ENCODE data around the gene C16orf74. TPM values are rescaled to one million over a fixed set of nuclear protein-coding genes. Genes with fewer than 3 reads are reported as not detected.
A peak's percentile ranks its signal among the peaks of the same experiment; 100 is the strongest.

C16orf74 gene
- total RNA-seq, 2 experiments from 2014 or later, result 2.1 to 2.9 TPM

DNA sequence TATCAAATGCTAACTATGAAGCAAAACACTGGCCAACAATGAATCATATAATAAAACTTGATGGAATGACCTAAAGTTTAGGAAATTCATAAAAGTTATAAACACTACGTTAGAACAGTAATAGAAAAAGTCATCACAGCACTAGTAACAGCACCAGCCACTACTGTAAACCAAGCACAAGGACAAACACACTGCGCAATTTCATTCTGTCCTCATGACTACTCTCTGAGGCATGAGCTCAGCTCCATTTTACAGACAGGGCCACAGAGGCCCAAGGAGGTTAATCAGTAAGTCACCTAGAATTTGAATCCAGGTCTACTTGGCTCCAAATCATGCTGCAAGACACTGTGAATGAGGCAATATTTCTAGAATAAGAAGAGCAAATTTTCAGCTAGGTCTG lies 35.0 kb upstream of the C16orf74 start:
- POLR2A ChIA-PET, result no interaction called here

DNA sequence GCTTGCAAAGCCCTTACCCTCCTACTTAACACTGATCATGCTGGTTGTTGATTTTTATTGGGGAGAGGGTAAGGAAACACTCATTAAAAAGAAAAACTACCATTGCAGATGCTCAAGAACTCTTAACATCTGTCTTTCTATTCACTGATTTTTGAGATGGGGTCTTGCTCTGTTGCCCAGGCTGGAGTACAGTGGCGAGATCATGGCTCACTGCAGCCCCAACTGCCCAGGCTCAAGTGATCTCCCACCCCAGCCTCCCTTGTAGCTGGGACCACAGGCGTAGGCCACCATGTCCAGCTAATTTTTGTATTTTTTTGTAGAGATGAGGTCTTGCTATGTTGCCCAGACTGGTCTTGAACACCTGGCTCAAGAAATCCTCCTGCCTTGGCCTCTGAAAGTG lies 33.9 kb upstream of the C16orf74 start:
- DNase-seq, result no peak
- POLR2A ChIA-PET, result no interaction called here
- peaks cover 73% of the 10 kb centered on the region for H3K36me3 ChIP-seq (ENCODE audit: insufficient read depth, low read length)

More for the DNA sequence above, 35.0 kb upstream of the C16orf74 start:
- no peak for DNase-seq
- H3K4me3 ChIP-seq (ENCODE audit: low read length), result no peak overlapping the region
- CTCF ChIA-PET, result no interaction called here
- no peaks in the 10 kb centered on the region for H3K27me3 ChIP-seq (ENCODE audit: control insufficient read depth in 1 of 2, insufficient read depth in 2 of 2, low read length in 2 of 2)
- no peaks in the 10 kb centered on the region for H3K27me3 Mint-ChIP-seq
- H3K36me3 Mint-ChIP-seq (ENCODE audit: low read depth), result peaks cover 76% of the 10 kb centered on the region
- no peak overlapping the region for H3K27ac ChIP-seq (ENCODE audit: low read depth in 1 of 2, low read length in 2 of 2)
- H3K36me3 ChIP-seq (ENCODE audit: insufficient read depth, low read length), result peaks cover 62% of the 10 kb centered on the region
- no peak overlapping the region for H3K4me3 Mint-ChIP-seq
- no peak for ATAC-seq (ENCODE audit: poor library complexity)
- H3K4me1 Mint-ChIP-seq (ENCODE audit: low read depth), result peaks cover 29% of the 10 kb centered on the region
- H3K9me3 Mint-ChIP-seq, result no peaks in the 10 kb centered on the region
- no peaks in the 10 kb centered on the region for H3K9me3 ChIP-seq (ENCODE audit: control insufficient read depth in 1 of 2, insufficient read depth in 1 of 2, low read length in 2 of 2)
- no peak overlapping the region for H3K27ac Mint-ChIP-seq
- intact Hi-C loops (cut with DNase I, micrococcal nuclease), result no loop called here
- peaks cover 3% of the 10 kb centered on the region for H3K4me1 ChIP-seq (ENCODE audit: insufficient read depth, low read length)
- TF ChIP-seq, protein P1, sequence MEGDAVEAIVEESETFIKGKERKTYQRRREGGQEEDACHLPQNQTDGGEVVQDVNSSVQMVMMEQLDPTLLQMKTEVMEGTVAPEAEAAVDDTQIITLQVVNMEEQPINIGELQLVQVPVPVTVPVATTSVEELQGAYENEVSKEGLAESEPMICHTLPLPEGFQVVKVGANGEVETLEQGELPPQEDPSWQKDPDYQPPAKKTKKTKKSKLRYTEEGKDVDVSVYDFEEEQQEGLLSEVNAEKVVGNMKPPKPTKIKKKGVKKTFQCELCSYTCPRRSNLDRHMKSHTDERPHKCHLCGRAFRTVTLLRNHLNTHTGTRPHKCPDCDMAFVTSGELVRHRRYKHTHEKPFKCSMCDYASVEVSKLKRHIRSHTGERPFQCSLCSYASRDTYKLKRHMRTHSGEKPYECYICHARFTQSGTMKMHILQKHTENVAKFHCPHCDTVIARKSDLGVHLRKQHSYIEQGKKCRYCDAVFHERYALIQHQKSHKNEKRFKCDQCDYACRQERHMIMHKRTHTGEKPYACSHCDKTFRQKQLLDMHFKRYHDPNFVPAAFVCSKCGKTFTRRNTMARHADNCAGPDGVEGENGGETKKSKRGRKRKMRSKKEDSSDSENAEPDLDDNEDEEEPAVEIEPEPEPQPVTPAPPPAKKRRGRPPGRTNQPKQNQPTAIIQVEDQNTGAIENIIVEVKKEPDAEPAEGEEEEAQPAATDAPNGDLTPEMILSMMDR (IDR thresholded peaks at IDR 0.05), result no peak

DNA sequence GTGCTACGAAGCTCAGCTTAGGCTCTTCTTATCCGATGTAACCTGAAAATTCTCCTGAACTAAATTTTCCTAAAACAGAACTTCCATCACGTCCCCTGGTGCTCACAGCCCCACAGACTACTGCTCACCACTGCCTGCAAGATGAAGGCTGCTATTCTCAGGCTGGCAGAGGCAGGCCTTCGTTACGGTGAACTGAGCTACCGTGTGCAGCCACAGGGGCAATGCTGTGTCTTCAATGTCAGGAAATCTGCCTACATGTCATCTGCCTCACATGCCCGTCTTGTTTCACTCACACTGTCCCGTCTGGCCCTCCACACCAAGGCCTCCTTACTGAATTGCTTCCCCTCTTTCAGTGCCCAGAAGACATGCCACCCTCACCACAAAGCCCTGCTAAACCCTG lies 32.5 kb upstream of the C16orf74 start:
- Mint-ChIP-seq H3K4me1 (ENCODE audit: low read depth) (peaks cover 6% of the 10 kb centered on the region), H3K36me3 (ENCODE audit: low read depth) (peaks cover 78% of the 10 kb centered on the region), H3K27me3 (no peaks in the 10 kb centered on the region), H3K4me3 (no peak overlapping the region), H3K9me3 (no peaks in the 10 kb centered on the region), H3K27ac (peak overlapping the region; percentile 30)
- DNase-seq (no peak), ATAC-seq (ENCODE audit: poor library complexity) (no peak)
- intact Hi-C loops (cut with DNase I, micrococcal nuclease), result no loop called here
- POLR2A ChIA-PET, result no interaction called here
- H3K9me3 ChIP-seq (ENCODE audit: control insufficient read depth in 1 of 2, insufficient read depth in 1 of 2, low read length in 2 of 2), result no peaks in the 10 kb centered on the region
- H3K4me1 ChIP-seq (ENCODE audit: insufficient read depth, low read length), result no peaks in the 10 kb centered on the region
- H3K4me3 ChIP-seq (ENCODE audit: low read length), result no peak overlapping the region
- peaks cover 76% of the 10 kb centered on the region for H3K36me3 ChIP-seq (ENCODE audit: insufficient read depth, low read length)
- no peak overlapping the region for H3K27ac ChIP-seq (ENCODE audit: low read depth in 1 of 2, low read length in 2 of 2)
- CTCF ChIA-PET, result no interaction called here
- H3K27me3 ChIP-seq (ENCODE audit: control insufficient read depth in 1 of 2, insufficient read depth in 2 of 2, low read length in 2 of 2), result no peaks in the 10 kb centered on the region
- TF ChIP-seq, protein P1 (IDR thresholded peaks at IDR 0.05), result no peak

More for the DNA sequence above, 33.9 kb upstream of the C16orf74 start:
- Mint-ChIP-seq H3K4me1 (ENCODE audit: low read depth) (peaks cover 18% of the 10 kb centered on the region), H3K27me3 (no peaks in the 10 kb centered on the region), H3K36me3 (ENCODE audit: low read depth) (peaks cover 76% of the 10 kb centered on the region), H3K4me3 (no peak overlapping the region), H3K9me3 (no peaks in the 10 kb centered on the region), H3K27ac (no peak overlapping the region)
- CTCF ChIA-PET, result no interaction called here
- Histone ChIP-seq H3K9me3 (ENCODE audit: control insufficient read depth in 1 of 2, insufficient read depth in 1 of 2, low read length in 2 of 2) (no peaks in the 10 kb centered on the region), H3K27ac (ENCODE audit: low read depth in 1 of 2, low read length in 2 of 2) (no peak overlapping the region), H3K4me1 (ENCODE audit: insufficient read depth, low read length) (no peaks in the 10 kb centered on the region), H3K4me3 (ENCODE audit: low read length) (no peak overlapping the region), H3K27me3 (ENCODE audit: control insufficient read depth in 1 of 2, insufficient read depth in 2 of 2, low read length in 2 of 2) (no peaks in the 10 kb centered on the region)
- intact Hi-C loops (cut with DNase I, micrococcal nuclease), result no loop called here
- TF ChIP-seq, protein P1 (IDR thresholded peaks at IDR 0.05), result no peak
- no peak for ATAC-seq (ENCODE audit: poor library complexity)
